PC-3 (cell line): ENCODE measurements around the gene OR1K1.

ENCODE experiments used
- CTCF ChIP-seq: fragments of 300-600 bp; sonication (generic); conservative IDR thresholded peaks from 2 replicates; pipeline ENCODE4 v1.5.1; 2017; ENCODE audit warnings: antibody characterized with exemption, low read depth, mild to moderate bottlenecking, low read length
- EZH2 ChIP-seq: fragments of 300-600 bp; sonication (generic); IDR thresholded peaks from one replicate; pipeline ENCODE4 v1.6.1; 2017; ENCODE audit warnings: antibody characterized with exemption, mild to moderate bottlenecking, low read length; ENCODE audit not compliant: unreplicated experiment

- TF ChIP-seq CTCF (no peak), EZH2 (no peak)
Measured at GRCh38 chr9:122797316-122798063, 2.4 kb upstream of the OR1K1 start.
